SK-N-SH treated with all-trans-retinoic acid at 6 μM for 48 hours (cell line): ENCODE data around the gene TGM1.

Experiments
- OSR1 ChIP-seq: fragments of 250-450 bp; sonication (Bioruptor Pico); IDR thresholded peaks from 2 replicates; pipeline ENCODE4 v1.8.0; 2022; ENCODE audit warnings: moderate library complexity, mild to moderate bottlenecking, inconsistent platforms
- PPARA ChIP-seq: fragments of 250-450 bp; sonication (Bioruptor Pico); IDR thresholded peaks from 2 replicates; pipeline ENCODE4 v1.5.0; 2020; ENCODE audit warnings: mild to moderate bottlenecking, borderline replicate concordance
- ZFP30 ChIP-seq: fragments of 450-650 bp; formaldehyde crosslinking; IDR thresholded peaks from 2 replicates; pipeline ENCODE4 v1.5.0; 2022; ENCODE audit warnings: mild to moderate bottlenecking, moderate library complexity
- ZNF70 ChIP-seq: fragments of 450-650 bp; formaldehyde crosslinking; IDR thresholded peaks from 2 replicates; pipeline ENCODE4 v1.5.0; 2020; ENCODE audit warnings: mild to moderate bottlenecking, moderate library complexity
- ZNF8 ChIP-seq: fragments of 450-650 bp; formaldehyde crosslinking; IDR thresholded peaks from 2 replicates; pipeline ENCODE4 v1.5.0; 2020; ENCODE audit warnings: mild to moderate bottlenecking, moderate library complexity

DNA sequence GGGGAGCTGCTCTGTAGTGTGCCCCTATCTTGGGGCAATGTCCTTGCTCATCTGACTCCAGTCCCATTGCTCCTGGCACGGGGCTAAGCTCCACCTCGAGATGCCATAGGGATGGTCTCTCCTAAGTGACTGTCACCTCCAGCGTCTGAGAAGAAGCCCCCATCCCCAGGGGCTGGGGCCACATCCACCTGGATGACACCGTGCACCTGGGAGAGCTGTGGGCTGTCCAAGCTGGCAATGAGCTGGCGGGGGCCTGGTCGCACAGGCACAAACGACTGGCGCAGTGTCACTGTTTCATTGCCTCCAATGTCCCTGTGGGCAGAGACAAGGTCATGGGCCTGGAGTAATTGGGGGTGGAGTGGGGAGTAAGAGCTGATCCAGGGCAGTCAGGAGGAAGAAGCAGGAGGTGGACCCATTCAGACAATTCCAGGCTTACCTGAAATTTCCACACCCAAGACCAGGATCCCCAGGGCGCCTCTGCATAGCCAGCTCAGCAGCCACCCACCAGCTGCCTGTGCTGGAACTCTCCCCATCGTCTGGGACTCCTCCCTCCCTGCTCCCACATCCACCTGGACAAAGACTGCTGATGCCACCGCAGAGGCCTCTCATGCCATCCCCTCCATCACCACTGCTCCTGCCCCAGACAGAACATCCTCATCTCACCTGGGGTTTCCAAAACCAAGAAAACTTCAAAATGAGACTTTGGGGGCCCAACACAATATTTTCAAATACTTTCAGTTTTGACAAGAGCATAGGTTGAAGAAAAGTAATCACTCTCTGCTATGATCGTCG lies 13.6 kb downstream of the TGM1 start:
- TF ChIP-seq OSR1 (CRISPR knock-in tag) (no peak), ZNF70 (CRISPR knock-in tag) (no peak), ZNF8 (CRISPR knock-in tag) (no peak), PPARA (no peak), ZFP30 (CRISPR knock-in tag) (no peak)
